B cell (primary cell): ENCODE data around the gene GULP1.

Source experiments
- EZH2 ChIP-seq: IDR thresholded peaks from 2 replicates; pipeline ENCODE4 v1.6.1; 2012; ENCODE audit warnings: borderline replicate concordance, low read depth, mild to moderate bottlenecking, moderate library complexity, low read length; ENCODE audit not compliant: insufficient read depth, poor library complexity, severe bottlenecking
- TF ChIP-seq, protein P1 (sequence below): fragments of 200-600 bp; IDR thresholded peaks from one replicate; pipeline ENCODE4 v1.8.0; 2022; ENCODE audit warnings: antibody characterized with exemption, mild to moderate bottlenecking

- TF ChIP-seq, protein P1, sequence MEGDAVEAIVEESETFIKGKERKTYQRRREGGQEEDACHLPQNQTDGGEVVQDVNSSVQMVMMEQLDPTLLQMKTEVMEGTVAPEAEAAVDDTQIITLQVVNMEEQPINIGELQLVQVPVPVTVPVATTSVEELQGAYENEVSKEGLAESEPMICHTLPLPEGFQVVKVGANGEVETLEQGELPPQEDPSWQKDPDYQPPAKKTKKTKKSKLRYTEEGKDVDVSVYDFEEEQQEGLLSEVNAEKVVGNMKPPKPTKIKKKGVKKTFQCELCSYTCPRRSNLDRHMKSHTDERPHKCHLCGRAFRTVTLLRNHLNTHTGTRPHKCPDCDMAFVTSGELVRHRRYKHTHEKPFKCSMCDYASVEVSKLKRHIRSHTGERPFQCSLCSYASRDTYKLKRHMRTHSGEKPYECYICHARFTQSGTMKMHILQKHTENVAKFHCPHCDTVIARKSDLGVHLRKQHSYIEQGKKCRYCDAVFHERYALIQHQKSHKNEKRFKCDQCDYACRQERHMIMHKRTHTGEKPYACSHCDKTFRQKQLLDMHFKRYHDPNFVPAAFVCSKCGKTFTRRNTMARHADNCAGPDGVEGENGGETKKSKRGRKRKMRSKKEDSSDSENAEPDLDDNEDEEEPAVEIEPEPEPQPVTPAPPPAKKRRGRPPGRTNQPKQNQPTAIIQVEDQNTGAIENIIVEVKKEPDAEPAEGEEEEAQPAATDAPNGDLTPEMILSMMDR = no peak
- TF ChIP-seq EZH2 = no peak
Observed at GRCh38 chr2:188380280-188380679, 88.6 kb downstream of the GULP1 start.
